OCI-LY1 (cell line): ENCODE measurements around the gene GPSM1.

ENCODE experiments used
- H2AFZ ChIP-seq: fragments of 200-600 bp; sonication (generic), shearing (Covaris generic); 2 replicates; pipeline ENCODE4 v1.6.0; 2014; ENCODE audit warnings: antibody characterized with exemption, mild to moderate bottlenecking, low read length
- H3F3A ChIP-seq: fragments of 200-600 bp; sonication (generic), shearing (Covaris generic); 2 replicates; pipeline ENCODE4 v1.6.0; 2014; ENCODE audit warnings: mild to moderate bottlenecking, antibody characterized with exemption, low read length, moderate library complexity; ENCODE audit not compliant: insufficient read depth
- H3K27ac ChIP-seq: fragments of 200-600 bp; sonication (generic); 2 replicates; pipeline ENCODE4 v1.5.1; 2014; ENCODE audit warnings: low read length, mixed run types, mild to moderate bottlenecking, low read depth; ENCODE audit not compliant: poor library complexity, severe bottlenecking
- H3K27me3 ChIP-seq: fragments of 200-600 bp; sonication (generic); 2 replicates; pipeline ENCODE4 v1.6.0; 2014; ENCODE audit warnings: antibody characterized with exemption, mild to moderate bottlenecking, low read length, moderate library complexity; ENCODE audit not compliant: insufficient read depth
- H3K36me3 ChIP-seq: fragments of 200-600 bp; sonication (generic); 2 replicates; pipeline ENCODE4 v1.6.1; 2014; ENCODE audit warnings: mild to moderate bottlenecking, antibody characterized with exemption, low read length, moderate library complexity, mixed read lengths; ENCODE audit not compliant: insufficient read depth
- H3K4me1 ChIP-seq: fragments of 200-600 bp; sonication (generic); 2 replicates; pipeline ENCODE4 v1.5.1; 2014; ENCODE audit warnings: mild to moderate bottlenecking, low read length, moderate library complexity; ENCODE audit not compliant: insufficient read depth, severe bottlenecking
- H3K4me2 ChIP-seq: fragments of 200-600 bp; sonication (generic), shearing (Covaris generic); 2 replicates; pipeline ENCODE4 v1.6.1; 2014; ENCODE audit warnings: low read length
- H3K4me3 ChIP-seq: fragments of 200-600 bp; sonication (generic); 2 replicates; pipeline ENCODE4 v1.5.1; 2014; ENCODE audit warnings: low read length, low read depth, mild to moderate bottlenecking, mixed read lengths; ENCODE audit not compliant: poor library complexity, severe bottlenecking
- H3K79me2 ChIP-seq: fragments of 200-600 bp; shearing (Covaris generic); 2 replicates; pipeline ENCODE4 v1.6.1; 2016; ENCODE audit warnings: mixed run types, low read length, mixed read lengths; ENCODE audit not compliant: insufficient read depth
- H3K9ac ChIP-seq: fragments of 200-600 bp; sonication (generic), shearing (Covaris generic); 2 replicates; pipeline ENCODE4 v1.6.1; 2014; ENCODE audit warnings: mild to moderate bottlenecking, low read length, mixed read lengths
- H3K9me2 ChIP-seq: fragments of 200-600 bp; sonication (generic), shearing (Covaris generic); 2 replicates; pipeline ENCODE4 v1.6.1; 2014; ENCODE audit warnings: low read depth, mild to moderate bottlenecking, low read length, mixed read lengths
- H3K9me3 ChIP-seq: fragments of 200-600 bp; shearing (Covaris generic); 2 replicates; pipeline ENCODE4 v1.6.1; 2014; ENCODE audit warnings: low read length, mixed read lengths
- H4K20me1 ChIP-seq: fragments of 200-600 bp; sonication (generic), shearing (Covaris generic); 2 replicates; pipeline ENCODE4 v1.6.0; 2016; ENCODE audit warnings: mild to moderate bottlenecking, low read length; ENCODE audit not compliant: insufficient read depth
- EZH2 ChIP-seq: fragments of 200-600 bp; sonication (generic), shearing (Covaris generic); IDR thresholded peaks from 2 replicates; pipeline ENCODE4 v1.8.0; 2017; ENCODE audit warnings: borderline replicate concordance, mixed run types, mild to moderate bottlenecking, antibody characterized with exemption, low read length, moderate library complexity, mixed read lengths
- TF ChIP-seq, protein P1 (sequence below): fragments of 200-600 bp; sonication (generic), shearing (Covaris generic); IDR thresholded peaks from 2 replicates; pipeline ENCODE4 v1.5.1; 2017; ENCODE audit warnings: mild to moderate bottlenecking, antibody characterized with exemption, low read length, moderate library complexity, mixed read lengths

Gene GPSM1

DNA sequence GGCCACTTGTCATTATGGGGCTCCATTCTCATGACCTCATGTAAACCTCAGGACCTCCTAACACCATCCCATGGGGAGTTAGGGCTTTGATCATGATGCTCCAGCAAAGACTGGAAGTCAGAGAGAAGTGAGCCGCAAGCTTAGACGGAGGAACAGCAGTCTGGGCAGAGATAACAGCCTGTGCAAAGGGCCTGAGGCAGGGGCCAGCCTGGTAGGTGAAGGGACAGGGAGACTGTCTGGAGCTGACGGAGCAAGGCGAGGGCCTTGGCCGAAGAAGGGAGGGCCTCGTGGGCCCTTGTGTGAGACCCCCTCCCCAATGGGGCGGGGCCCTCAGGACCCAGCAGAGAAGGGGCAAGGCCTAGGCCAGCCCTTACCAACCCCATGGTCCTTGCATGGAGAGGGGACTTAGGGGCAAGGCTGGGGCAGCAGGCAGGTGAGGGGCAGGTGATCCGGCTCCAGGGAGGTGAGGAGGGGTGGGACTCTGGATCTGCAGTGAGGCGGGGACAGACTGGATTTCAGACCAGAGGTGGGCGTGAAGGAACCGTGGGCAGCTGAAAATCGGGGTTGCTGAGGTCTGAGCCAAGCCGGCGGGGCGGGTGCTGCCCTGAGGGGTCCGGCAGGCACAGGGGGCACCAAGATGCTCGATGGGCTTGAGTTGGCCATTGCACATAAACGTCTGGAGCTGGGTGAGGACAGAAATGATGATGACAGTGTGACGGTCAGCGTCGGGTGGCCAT, 17.4 kb downstream of the GPSM1 start:
- Histone ChIP-seq H2AFZ (no peak overlapping the region), H4K20me1 (no peaks in the 10 kb centered on the region), H3K36me3 (no peaks in the 10 kb centered on the region), H3K9me2 (no peaks in the 10 kb centered on the region), H3K27ac (no peak overlapping the region), H3K4me1 (no peaks in the 10 kb centered on the region), H3K79me2 (no peaks in the 10 kb centered on the region), H3F3A (no peaks in the 10 kb centered on the region), H3K27me3 (0 out of 2 replicates have a peak, but pooled peaks cover 11% of the 10 kb centered on the region), H3K4me3 (no peak overlapping the region), H3K9ac (no peak overlapping the region), H3K9me3 (no peaks in the 10 kb centered on the region), H3K4me2 (no peak overlapping the region)
- TF ChIP-seq, protein P1, sequence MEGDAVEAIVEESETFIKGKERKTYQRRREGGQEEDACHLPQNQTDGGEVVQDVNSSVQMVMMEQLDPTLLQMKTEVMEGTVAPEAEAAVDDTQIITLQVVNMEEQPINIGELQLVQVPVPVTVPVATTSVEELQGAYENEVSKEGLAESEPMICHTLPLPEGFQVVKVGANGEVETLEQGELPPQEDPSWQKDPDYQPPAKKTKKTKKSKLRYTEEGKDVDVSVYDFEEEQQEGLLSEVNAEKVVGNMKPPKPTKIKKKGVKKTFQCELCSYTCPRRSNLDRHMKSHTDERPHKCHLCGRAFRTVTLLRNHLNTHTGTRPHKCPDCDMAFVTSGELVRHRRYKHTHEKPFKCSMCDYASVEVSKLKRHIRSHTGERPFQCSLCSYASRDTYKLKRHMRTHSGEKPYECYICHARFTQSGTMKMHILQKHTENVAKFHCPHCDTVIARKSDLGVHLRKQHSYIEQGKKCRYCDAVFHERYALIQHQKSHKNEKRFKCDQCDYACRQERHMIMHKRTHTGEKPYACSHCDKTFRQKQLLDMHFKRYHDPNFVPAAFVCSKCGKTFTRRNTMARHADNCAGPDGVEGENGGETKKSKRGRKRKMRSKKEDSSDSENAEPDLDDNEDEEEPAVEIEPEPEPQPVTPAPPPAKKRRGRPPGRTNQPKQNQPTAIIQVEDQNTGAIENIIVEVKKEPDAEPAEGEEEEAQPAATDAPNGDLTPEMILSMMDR: no peak
- TF ChIP-seq EZH2: no peak

DNA sequence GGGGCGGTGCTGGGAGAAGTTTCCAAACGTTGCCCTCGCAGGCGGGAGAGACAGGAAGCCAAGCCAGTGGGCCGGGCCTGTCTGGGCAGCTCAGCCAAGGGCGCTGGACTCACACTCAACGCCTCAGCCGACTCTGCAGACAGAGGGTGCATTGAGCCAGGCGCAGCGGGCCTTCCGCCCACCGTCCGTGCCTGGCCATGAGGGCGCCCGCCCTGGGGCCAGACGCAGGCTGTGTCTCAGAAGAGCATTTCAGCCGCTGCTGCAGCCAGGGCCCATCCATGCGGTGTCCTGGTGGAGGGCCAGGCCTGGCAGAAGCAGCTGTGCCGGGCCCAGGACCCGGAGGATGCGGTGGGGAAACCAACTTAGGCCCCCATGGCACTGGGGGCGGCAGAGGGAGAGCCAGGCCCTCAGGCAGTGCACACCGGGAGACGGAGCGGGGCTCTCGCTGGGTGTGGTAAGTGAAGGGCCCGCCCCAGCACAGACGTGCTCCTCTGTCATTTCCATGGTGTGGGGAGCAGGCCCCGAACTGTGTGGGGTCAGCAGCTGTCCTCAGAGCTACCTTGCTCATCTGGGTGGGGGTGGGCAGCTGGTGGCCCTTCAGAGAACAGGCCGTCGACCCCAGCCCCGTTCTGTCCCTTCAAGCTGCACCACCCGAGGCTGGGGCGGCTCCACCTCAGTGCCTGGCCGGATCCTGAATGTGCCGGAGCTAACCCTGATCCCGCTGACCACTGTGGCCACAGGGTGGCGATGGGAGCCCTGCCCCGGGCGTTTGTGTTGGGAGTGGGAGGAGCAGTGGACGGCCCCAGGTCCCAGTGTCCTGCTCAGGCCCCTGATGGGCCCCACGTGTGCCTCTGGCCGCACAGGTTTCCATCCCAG, 18.2 kb downstream of the GPSM1 start:
- Histone ChIP-seq H3K9ac (no peak overlapping the region), H3K79me2 (no peaks in the 10 kb centered on the region), H3K27me3 (0 out of 2 replicates have a peak, but pooled peaks cover 7% of the 10 kb centered on the region), H3F3A (no peaks in the 10 kb centered on the region), H3K27ac (no peak overlapping the region), H3K4me3 (no peak overlapping the region), H3K9me2 (no peaks in the 10 kb centered on the region), H3K9me3 (no peaks in the 10 kb centered on the region), H3K36me3 (no peaks in the 10 kb centered on the region), H2AFZ (no peak overlapping the region), H3K4me1 (no peaks in the 10 kb centered on the region), H3K4me2 (no peak overlapping the region), H4K20me1 (no peaks in the 10 kb centered on the region)
- no peak for TF ChIP-seq EZH2
- TF ChIP-seq, protein P1: no peak

DNA sequence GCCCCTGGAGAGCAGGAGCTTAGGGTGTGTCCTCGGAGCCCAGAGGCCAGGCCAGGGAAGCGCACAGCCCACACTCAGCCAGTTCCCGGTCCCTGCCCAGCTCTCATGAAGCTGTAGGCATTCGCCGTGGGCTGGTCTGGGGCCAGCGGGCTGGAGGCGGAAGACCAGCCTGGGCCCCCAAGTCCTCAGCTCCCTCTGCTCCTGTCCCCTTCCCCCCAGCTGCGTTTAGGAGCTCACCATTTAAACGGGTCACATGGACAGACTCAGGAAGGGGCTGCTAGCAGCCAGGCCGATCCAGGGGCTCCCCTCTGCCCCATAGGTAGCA, 18.8 kb downstream of the GPSM1 start:
- no peak overlapping the region for H3K4me3 ChIP-seq
- no peak overlapping the region for H2AFZ ChIP-seq
- no peaks in the 10 kb centered on the region for H3K79me2 ChIP-seq
- H3K9me2 ChIP-seq: no peaks in the 10 kb centered on the region
- no peaks in the 10 kb centered on the region for H3K4me1 ChIP-seq
- H3K4me2 ChIP-seq: no peak overlapping the region
- H3K36me3 ChIP-seq: no peaks in the 10 kb centered on the region
- no peak for TF ChIP-seq EZH2
- TF ChIP-seq, protein P1: no peak
- no peaks in the 10 kb centered on the region for H4K20me1 ChIP-seq
- no peak overlapping the region for H3K9ac ChIP-seq
- no peaks in the 10 kb centered on the region for H3K9me3 ChIP-seq
- no peak overlapping the region for H3K27ac ChIP-seq
- H3F3A ChIP-seq: no peaks in the 10 kb centered on the region
- 0 out of 2 replicates have a peak, but pooled peaks cover 3% of the 10 kb centered on the region for H3K27me3 ChIP-seq
